Retina (tissue), 1 donor: ENCODE measurements around the gene RIPK4.

Experiments
- DNase-seq: peaks from one replicate; pipeline ENCODE4 v3.0.0-alpha.2; 2016

The RIPK4 gene

DNA sequence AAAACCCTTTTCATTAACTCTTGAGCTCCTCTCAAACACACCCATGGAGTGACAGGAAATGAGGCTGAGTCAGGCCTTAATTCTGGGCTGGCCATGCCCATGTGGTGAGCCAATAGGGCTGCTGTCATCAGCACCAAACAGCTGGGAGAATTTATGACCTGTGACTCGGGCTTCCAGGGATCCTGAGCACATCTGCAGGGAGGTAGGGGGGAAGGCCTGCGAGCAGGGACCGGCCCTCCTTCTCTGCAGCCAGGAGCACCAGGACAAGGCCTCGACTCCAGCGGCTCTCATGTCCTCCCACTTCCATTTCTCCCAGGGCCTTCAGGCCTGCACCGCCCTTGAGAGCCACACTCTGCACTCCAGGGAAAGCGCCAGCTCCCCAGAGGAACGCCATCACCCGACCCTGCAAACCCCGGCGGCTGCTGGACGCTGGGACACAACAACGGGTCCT, 14.6 kb downstream of the RIPK4 start:
- DNase-seq, result no peak

DNA sequence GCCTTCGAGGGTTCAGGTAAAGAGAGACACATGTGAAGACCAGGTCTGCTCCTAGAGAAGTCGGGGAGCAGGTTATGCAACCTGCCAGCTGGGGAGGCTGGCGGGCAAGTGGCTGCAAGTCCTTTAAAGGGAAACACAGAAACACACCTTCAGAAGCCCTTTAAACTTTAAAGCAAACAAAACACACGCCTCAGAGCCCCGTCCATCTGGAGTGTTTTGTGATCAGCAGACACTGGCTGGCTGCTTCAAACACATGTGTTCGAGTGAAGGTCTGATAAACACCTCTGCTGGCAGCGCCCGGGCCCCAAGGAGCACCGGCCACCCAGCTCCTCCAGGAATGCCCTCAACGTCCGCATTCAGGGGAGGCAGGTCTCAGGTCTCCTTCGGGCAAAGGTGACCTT, 15.2 kb downstream of the RIPK4 start:
- no peak for DNase-seq

DNA sequence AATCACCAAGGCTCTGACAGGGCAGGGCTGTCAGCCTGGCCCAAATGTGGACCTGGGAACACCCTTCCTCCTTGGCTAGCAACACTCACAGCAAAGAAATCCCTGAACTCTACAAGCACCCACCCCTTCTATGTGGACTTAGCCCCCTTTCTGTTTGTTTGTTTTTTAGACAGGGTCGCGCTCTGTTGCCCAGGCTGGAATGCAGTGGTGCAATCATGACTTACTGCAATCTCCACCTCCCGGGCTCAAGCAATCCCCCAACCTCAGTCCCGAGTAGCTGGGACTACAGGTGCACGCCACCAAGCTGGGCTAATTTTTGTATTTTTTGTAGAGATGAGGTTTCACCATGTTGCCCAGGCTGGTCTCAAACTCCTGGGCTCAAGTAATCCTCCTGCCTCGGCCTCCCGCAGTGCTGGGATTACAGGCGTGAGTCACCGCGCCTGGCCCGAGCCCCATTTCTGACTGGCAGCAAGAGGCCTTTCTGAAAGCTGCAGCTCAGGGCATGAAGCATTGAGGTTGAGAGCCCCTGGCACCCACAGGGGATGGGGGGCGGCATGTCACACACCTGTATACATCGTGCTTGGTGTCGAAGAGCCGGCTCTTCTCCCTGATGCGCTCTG, 16.2 kb downstream of the RIPK4 start:
- DNase-seq, result no peak

GRCh38 chr21:41750051-41750450, 16.8 kb downstream of the RIPK4 start:
- DNase-seq, result no peak

- DNase-seq, result no peak
Measured at GRCh38 chr21:41749286-41749685, 17.6 kb downstream of the RIPK4 start.

DNA sequence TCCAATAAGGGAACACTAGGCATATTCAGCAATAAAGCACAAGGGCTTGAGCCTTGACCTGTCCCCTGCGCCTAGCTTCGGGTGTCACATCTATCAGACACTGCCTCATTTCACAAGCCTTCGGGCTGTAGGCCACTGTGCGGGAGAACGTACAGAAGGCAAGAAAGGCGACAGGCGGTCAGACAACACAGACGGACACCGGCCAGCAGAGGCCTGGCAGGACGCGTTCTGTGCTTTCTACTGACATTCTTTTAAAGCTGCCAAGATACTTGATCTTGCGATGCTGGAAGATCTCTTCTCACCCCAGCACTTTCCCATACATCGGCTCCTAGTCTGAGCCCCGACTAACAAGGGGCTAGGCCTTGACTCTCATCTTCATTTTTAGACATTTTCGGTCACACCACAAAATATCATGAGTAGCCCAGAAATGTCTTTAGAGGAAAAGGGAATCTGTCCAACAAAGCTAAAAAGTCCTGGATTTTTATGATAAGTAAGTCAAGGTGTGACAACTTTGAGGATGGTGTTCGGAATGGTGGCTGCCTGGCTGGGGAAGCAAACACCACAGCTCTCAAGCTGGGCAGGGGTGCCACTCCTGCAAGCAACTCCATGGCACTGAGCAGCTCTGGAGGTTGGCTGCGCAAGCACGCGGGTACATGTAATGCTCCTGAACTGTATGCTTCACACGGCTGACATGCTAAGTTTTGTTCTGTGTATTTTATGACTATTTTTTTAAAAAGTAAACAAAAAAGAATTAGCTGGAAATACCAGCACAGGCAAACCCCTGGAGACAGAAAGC, 18.7 kb downstream of the RIPK4 start:
- DNase-seq, result no peak

GRCh38 chr21:41746744-41747006, 20.2 kb downstream of the RIPK4 start:
- no peak for DNase-seq

DNA sequence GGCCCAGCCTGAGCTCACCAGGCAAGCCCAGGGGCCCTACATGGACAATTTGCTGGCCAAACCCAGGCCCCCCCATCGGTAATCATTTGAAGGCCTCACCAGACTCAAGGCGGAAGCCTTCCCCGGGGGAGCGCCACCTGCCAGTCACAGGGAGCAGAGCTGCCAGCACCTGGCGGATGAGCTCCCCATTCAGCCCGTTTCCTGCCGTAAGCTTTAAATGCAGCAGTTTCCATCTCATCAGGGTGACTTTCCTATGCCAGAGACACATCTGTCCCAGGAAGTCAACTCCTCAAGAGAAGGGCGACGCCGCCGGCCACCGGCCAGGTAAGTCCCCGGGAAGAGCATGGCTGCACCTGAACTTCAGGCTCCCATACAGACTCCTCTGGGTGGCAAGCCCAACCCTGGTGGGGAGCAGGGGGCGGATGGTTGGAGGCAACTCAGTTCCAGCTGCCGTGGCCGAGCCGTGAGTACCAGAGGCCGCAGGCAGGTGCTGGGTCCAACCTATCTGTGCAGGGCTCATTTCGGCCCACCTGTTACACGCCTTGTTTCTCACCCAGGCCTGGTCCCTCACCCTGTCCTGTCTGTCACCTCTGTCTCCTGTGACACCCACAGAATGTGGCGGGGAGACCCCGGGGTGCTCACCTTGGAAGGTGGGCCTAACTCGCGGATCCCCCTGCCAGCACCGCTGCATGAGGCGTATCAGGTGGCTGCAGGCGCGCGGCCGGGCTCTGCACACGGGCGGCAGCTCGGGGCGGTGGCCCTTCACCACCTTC, 20.7 kb downstream of the RIPK4 start:
- DNase-seq, result no peak

DNA sequence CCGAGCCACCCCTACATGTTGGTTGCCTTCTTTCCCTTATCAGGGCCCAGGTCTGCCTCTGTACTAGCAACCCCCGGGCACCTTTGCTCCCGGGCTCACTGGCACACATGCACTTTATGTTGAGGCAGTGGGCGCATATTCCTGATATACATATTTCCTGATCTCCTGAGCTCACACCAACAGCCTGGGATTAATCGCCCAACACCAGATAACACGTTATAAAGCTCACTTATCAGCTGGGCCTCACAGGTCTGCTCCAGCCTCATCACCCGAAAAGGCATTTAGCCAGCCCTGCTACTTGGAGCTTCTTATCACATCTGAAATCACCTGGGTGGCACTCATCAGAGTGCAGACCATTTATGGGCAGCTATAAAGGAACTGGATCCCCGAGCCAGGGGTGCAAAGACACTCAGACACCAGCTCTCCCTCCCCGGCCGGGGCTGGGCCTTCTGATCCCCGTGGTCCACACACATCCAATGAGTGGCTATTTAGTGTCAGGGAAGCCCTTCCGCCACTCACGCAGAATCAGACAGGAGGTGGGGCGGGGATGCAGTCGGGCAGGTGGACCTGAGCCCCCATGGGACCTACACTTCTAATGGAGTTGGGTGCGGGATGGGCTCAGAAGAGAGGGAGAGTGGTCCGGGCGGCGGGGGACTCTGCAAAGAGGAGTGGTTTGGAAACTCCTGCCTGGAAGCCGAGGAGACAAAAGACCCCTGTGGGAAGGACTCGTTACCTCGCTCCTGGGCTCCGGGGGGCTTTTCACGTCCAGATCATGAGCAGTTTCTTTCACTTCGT, 21.6 kb downstream of the RIPK4 start:
- no peak for DNase-seq

DNA sequence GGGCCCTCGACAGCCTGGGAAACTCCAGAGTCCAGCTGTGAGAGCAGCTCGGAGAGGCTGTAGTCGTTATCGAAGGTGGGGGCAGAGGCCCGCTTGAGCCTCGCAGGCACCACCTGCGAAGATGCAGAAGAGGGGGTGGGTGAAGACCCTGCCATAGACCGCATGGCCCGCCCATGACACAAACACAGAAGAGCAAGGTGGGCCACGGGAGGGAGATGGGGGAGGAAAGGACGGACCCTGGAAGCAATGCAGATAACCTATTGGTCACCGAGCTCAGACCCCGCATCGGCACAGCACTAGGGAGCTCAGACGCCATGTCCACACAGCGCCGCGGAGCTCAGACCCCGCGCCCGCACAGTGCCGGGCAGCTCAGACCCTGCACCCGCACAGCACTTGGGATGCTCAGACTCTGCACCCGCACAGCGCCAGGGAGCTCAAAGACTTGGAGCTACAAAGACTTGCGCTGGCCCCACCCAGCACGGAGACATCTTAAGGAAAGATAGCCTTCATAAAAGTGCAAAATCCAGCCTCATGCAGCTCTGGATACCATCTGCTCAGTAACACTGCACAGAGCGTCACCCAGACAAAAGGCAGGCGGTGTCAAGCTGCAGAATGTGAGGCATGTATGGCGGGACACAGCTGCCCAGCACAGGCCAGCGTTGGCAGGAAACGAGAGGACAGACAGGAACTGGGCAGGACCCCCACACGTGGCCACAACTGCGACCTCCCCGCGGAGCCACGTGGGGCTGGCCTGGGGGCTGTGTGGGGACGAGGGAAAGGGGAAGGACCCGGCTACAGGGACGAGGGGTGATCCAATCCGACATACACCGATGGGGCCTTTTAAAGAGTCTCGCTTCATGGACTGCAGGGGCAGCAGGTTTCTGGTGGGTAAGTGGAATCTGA, 22.6 kb downstream of the RIPK4 start:
- no peak for DNase-seq

DNA sequence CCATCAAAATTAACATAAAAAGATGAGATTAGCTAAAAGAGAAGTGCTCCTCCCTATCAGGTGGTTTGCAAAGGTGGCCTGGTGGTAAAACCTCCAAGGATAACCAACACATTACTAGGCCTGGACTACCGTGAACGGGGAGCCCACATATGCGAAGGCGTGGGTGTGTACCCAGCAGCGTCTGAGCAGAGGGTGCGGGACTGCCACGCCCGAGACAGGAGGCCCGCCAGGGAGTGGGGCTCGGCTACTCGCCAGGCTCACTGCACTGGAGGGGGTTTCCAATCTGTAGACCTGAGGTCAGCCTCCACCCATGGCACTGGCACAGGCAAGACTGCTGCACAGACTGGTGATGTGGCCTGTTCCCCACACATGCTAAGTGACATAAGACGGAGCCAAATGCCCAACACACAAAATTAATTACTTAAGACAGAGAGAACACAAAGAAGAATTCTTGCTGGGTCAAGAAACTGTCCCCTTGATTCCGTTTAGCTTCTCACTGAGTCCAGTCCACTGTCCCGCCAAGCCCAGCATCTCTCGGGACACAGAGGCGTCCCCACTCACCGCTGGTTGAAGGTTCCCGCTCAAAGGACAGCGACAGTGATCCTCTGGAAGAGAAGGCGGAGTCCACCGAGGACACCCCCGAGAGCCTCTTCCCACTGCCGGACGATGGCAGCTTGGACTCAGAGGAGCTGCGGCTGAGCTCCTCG, 23.4 kb downstream of the RIPK4 start:
- DNase-seq, result no peak

- DNase-seq, result no peak
Measured at GRCh38 chr21:41742073-41742875, 24.6 kb downstream of the RIPK4 start.

DNA sequence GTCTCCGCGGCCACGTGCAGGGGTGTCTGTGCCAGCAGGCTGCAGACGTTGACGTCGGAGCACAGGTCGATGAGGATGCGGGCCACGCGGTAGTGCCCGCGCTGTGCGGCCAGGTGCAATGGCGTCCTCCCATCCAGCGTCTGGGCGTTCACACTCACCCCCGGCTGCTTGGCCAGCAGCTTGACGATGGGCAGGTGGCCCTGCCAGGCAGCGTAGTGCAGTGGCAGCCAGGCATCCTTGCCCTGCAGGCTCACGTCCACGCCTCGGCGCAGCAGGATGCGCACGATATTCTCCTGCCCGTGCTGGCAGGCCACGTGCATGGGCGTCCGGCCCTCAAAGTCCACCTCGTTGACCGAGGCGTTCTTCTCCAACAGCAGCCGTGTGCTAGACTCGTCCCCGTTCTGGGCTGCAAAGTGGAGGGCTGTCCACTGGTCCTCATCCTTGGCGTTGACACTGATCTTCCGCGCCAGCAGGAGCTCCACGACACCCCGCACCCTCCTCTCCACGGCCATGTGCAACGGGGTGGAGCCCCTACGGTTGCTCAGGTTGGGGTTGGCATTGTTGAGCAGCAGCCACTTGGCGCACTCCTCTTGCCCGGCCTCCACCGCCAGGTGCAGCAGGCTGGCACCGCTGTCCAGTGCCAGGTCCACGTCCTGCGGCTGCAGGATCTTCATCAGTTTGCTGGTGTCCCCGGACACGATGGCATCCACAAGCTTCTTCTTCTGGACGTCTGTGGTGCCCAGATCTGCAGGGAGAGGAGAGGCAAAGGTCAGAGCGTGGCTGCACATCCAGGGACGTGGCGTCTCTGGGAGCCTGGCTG, 25.4 kb downstream of the RIPK4 start:
- DNase-seq, result no peak

DNA sequence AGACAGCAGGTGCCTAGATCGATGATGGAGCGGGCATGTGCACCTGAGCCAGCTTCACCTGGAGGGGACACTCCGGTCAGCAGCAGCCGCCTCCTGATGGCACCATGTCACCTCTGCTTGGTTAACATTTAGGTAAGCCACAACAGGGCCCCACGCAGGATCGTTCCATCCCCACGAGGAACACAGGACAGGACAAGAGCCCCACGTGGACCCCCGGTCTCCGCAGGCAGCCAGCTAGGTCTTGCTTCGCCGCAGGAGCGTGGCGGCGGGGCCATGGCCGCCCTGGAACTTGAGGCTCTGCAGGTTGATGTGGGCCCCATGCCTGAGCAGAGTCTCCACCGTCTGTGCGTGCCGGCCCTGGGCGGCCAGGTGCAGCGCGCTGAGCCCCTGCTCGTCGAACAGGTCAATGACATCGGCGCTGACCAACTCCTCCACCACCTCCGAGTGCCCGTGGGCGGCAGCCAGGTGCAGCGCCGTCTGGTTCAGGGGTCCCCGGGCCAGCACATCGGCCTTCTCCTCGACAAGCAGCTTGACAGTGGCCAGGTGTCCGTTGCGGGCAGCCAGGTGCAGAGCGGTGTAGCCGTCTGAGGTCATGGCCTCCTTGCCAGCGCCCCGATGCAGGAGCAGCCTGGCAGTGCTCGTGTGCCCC, 26.1 kb downstream of the RIPK4 start:
- DNase-seq, result no peak

DNA sequence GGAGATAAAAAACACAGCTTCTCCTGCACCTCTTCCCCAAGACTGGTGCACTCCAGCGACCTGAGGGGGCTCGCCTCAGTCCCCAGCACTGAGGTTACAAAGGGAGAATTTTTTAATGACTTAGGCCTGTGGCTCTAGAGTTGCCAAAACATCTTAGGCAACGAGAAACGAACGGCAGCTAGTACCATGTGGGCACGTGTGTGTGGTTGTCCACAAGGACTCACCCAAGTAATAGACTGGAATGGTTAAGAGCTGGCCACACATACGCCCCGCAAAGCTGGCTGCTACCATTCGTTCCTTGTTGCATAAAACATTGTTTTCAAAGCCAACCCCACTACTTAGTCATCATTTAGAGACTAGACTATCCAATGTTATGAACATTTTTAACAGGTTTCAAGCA, 26.9 kb downstream of the RIPK4 start:
- DNase-seq, result no peak

- no peak for DNase-seq
Measured at GRCh38 chr21:41739011-41739410, 27.8 kb downstream of the RIPK4 start.

GRCh38 chr21:41737651-41738324, 29.1 kb downstream of the RIPK4 start:
- DNase-seq, result no peak

DNA sequence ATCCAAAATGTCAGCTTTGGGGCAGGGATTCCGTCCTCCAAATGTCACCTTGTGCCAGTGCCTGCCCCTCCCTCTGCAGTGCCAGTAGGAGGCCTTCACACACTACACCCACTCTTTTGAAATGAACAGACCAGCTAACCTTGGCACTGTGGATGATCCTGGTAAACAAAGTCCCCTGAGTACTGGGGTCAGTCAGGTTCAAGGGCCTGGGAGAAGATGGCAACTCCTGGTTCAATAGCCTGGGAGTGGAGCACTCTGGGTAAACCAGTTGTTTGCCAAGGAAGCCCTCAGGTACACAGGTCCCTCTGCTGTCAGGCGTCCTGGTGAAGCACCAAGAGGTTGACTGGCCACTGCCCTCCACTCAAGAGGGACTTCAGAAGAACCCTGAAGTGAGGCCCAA, 30.4 kb downstream of the RIPK4 start:
- no peak for DNase-seq
